HepG2 (cell line): ENCODE data around the gene DNLZ. TPM values are rescaled to one million over a fixed set of nuclear protein-coding genes. Genes with fewer than 3 reads are reported as not detected.

Experiments used
- CBX2 ChIP-seq, 2 experiments: fragments of 200-600 bp in 1 of 2; sonication (generic); formaldehyde crosslinking in 1 of 2; IDR thresholded peaks; 2 replicates each; pipeline versions ENCODE4 v1.7.0 to v1.8.1; 2018 to 2022; ENCODE audit warnings: low read depth in 2 of 2, low read length in 1 of 2, mild to moderate bottlenecking in 1 of 2, missing genetic modification reagents in 1 of 2
- CCAR2 ChIP-seq: fragments of 200-400 bp; formaldehyde crosslinking; optimal IDR thresholded peaks from 2 replicates; pipeline ENCODE3; 2018; ENCODE audit warnings: low read depth, mild to moderate bottlenecking, low read length, moderate library complexity
- ESRRA ChIP-seq: sonication (generic); formaldehyde crosslinking; IDR thresholded peaks from 2 replicates; pipeline ENCODE4 v1.5.1; 2020; ENCODE audit warnings: mild to moderate bottlenecking, low read depth, missing genetic modification reagents
- HDAC2 ChIP-seq: sonication (generic); formaldehyde crosslinking; IDR thresholded peaks from 2 replicates; pipeline ENCODE4 v1.4.0; 2020; ENCODE audit warnings: missing genetic modification reagents
- HOXA5 ChIP-seq: sonication (generic); formaldehyde crosslinking; IDR thresholded peaks from 2 replicates; pipeline ENCODE4 v1.4.0; 2020; ENCODE audit warnings: missing genetic modification reagents
- NFRKB ChIP-seq: fragments of 450-650 bp; IDR thresholded peaks from 2 replicates; pipeline ENCODE4 v1.6.1; 2017
- PHF21A ChIP-seq: sonication (generic); formaldehyde crosslinking; IDR thresholded peaks from 2 replicates; pipeline ENCODE4 v1.5.0; 2020; ENCODE audit warnings: mild to moderate bottlenecking, missing genetic modification reagents
- RARA ChIP-seq: IDR thresholded peaks from 2 replicates; pipeline ENCODE4 v1.6.1; 2016; ENCODE audit warnings: missing genetic modification reagents, missing compliant biosample characterization
- SMC3 ChIP-seq: IDR thresholded peaks from 2 replicates; pipeline ENCODE4 v1.6.1; 2011; ENCODE audit warnings: low read length, improper control_type of control experiment
- SOX13 ChIP-seq, 3 experiments: fragments of 450-650 bp in 1 of 3; sonication (generic) in 1 of 3; formaldehyde crosslinking in 1 of 3; IDR thresholded peaks in 2 of 3; conservative IDR thresholded peaks in 1 of 3; 2 replicates each; pipeline versions ENCODE4 v1.5.0 to v1.6.1; 2016 to 2020; ENCODE audit warnings: antibody characterized with exemption in 1 of 3, mild to moderate bottlenecking in 1 of 3, missing compliant biosample characterization in 1 of 3, missing genetic modification reagents in 1 of 3, moderate library complexity in 1 of 3
- SP1 ChIP-seq, 2 experiments: fragments of 450-650 bp in 1 of 2; sonication (generic) in 1 of 2; formaldehyde crosslinking in 1 of 2; IDR thresholded peaks; 2 replicates each; pipeline versions ENCODE4 v1.4.0 to v1.6.1; 2016 to 2020; ENCODE audit warnings: missing genetic modification reagents in 1 of 2
- SPEN ChIP-seq: sonication (generic); formaldehyde crosslinking; IDR thresholded peaks from 2 replicates; pipeline ENCODE4 v1.5.1; 2020; ENCODE audit warnings: low read depth, mild to moderate bottlenecking, missing genetic modification reagents
- TARDBP ChIP-seq: sonication (generic); formaldehyde crosslinking; IDR thresholded peaks from 2 replicates; pipeline ENCODE4 v1.8.0; 2022; ENCODE audit warnings: mild to moderate bottlenecking, missing genetic modification reagents
- TCF7 ChIP-seq: sonication (generic); IDR thresholded peaks from 2 replicates; pipeline ENCODE4 v1.6.1; 2016; ENCODE audit warnings: antibody characterized with exemption, low read depth
- YY1 ChIP-seq: IDR thresholded peaks from 2 replicates; pipeline ENCODE4 v1.6.1; 2011; ENCODE audit warnings: low read length, low read depth, moderate library complexity, mild to moderate bottlenecking; ENCODE audit not compliant: insufficient read depth, insufficient replicate concordance
- ZFYVE20 ChIP-seq: sonication (generic); formaldehyde crosslinking; IDR thresholded peaks from 2 replicates; pipeline ENCODE4 v1.8.0; 2023; ENCODE audit warnings: low read depth, mild to moderate bottlenecking, moderate library complexity, missing genetic modification reagents, borderline replicate concordance
- ZNF142 ChIP-seq: sonication (generic); formaldehyde crosslinking; IDR thresholded peaks from 2 replicates; pipeline ENCODE4 v1.4.0; 2020; ENCODE audit warnings: missing genetic modification reagents
- ZNF34 ChIP-seq: sonication (generic); formaldehyde crosslinking; IDR thresholded peaks from 2 replicates; pipeline ENCODE4 v1.4.0; 2020; ENCODE audit warnings: mild to moderate bottlenecking, missing genetic modification reagents, borderline replicate concordance
- ZNF670 ChIP-seq: sonication (generic); formaldehyde crosslinking; IDR thresholded peaks from 2 replicates; pipeline ENCODE4 v1.8.0; 2022; ENCODE audit warnings: mild to moderate bottlenecking, missing genetic modification reagents, borderline replicate concordance
- ZSCAN9 ChIP-seq: IDR thresholded peaks from 2 replicates; pipeline ENCODE4 v1.6.1; 2016; ENCODE audit warnings: borderline replicate concordance
- polyA plus RNA-seq, 8 experiments: library from polyadenylated mRNA; depleted of rRNA in 3 of 8; stranded (reverse) in 7 of 8; unstranded in 1 of 8; fragments of >200 nt; fragmentation: Illumina TruSeq in 4 of 8; extraction: Trizol in 4 of 8; gene quantifications; 2 replicates each; pipeline versions ENCODE4 v1.2.1 to v1.2.3, GENCODE V29; 2011 to 2016; ENCODE audit warnings: low read depth in 4 of 8, missing spikeins in 1 of 8, mixed read lengths in 1 of 8; ENCODE audit not compliant: insufficient read depth in 1 of 8
- total RNA-seq, 5 experiments: library from RNA; depleted of rRNA; stranded (reverse); fragments of >200 nt; fragmentation: Illumina TruSeq; extraction: Trizol; gene quantifications; 2 replicates each; pipeline ENCODE4 v1.2.3, GENCODE V29; 2016; ENCODE audit warnings: low read depth in 1 of 5
- TF ChIP-seq, protein P1 (sequence below): sonication (generic); formaldehyde crosslinking; IDR thresholded peaks from 2 replicates; pipeline ENCODE4 v1.5.0; 2020; ENCODE audit warnings: mild to moderate bottlenecking, missing genetic modification reagents, borderline replicate concordance

Gene DNLZ
- total and polyA plus RNA-seq, 2 of the 13 experiments (the other 11 are each of a cell fraction or from before 2014, with no cell fraction given) = 3.4 to 8.0 TPM

GRCh38 chr9:136410500-136411287 is 47.1 kb upstream of the DNLZ start, which contains the start of the genes ENTR1 and PMPCA (continued):
- TF ChIP-seq HOXA5 (CRISPR knock-in tag) = no peak
- TF ChIP-seq CCAR2 = no peak
- peak; percentile 68; the same call in 1 of the 2 replicates for TF ChIP-seq ZFYVE20 (CRISPR knock-in tag)
- peak; percentile 73 for TF ChIP-seq TARDBP
- TF ChIP-seq TCF7 = no peak
- TF ChIP-seq SMC3 = no peak
- TF ChIP-seq PHF21A (CRISPR knock-in tag) = no peak
- peak; percentile 41; the same call in 1 of the 2 replicates for TF ChIP-seq RARA (CRISPR knock-in tag)
- TF ChIP-seq ZSCAN9 = 0 out of 2 replicates have a peak, but pooled peaks have one; percentile 50
- TF ChIP-seq ZNF142 = no peak
- no peak for TF ChIP-seq SOX13 (IDR thresholded peaks at IDR 0.05)
- TF ChIP-seq SOX13 (CRISPR knock-in tag; conservative IDR thresholded peaks at IDR 0.05 in 1 of 2, IDR thresholded peaks at IDR 0.05 in 1 of 2) = no peak
- no peak for TF ChIP-seq ZNF34 (CRISPR knock-in tag)
- TF ChIP-seq SP1 (IDR thresholded peaks at IDR 0.05) = no peak
- peak; percentile 90 for TF ChIP-seq SP1 (CRISPR knock-in tag; IDR thresholded peaks at IDR 0.05)
- TF ChIP-seq SPEN (CRISPR knock-in tag) = peak; percentile 75
- peak; percentile 78; the same call in 1 of the 2 replicates for TF ChIP-seq HDAC2 (CRISPR knock-in tag)
- peak; percentile 99 for TF ChIP-seq YY1
- no peak for TF ChIP-seq ZNF670
- TF ChIP-seq, protein P1, sequence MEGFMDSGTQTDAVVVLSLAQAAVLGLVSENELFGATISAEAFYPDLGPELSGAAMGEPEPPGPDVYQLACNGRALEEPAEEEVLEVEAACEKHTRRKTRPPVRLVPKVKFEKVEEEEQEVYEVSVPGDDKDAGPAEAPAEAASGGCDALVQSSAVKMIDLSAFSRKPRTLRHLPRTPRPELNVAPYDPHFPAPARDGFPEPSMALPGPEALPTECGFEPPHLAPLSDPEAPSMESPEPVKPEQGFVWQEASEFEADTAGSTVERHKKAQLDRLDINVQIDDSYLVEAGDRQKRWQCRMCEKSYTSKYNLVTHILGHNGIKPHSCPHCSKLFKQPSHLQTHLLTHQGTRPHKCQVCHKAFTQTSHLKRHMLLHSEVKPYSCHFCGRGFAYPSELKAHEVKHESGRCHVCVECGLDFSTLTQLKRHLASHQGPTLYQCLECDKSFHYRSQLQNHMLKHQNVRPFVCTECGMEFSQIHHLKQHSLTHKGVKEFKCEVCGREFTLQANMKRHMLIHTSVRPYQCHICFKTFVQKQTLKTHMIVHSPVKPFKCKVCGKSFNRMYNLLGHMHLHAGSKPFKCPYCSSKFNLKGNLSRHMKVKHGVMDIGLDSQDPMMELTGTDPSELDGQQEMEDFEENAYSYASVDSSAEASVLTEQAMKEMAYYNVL = no peak
- no peak for TF ChIP-seq CBX2 (IDR thresholded peaks at IDR 0.05; ENCODE audit: low read depth, low read length)
- TF ChIP-seq CBX2 (CRISPR knock-in tag; IDR thresholded peaks at IDR 0.05; ENCODE audit: low read depth) = peak; percentile 63; the same call in 1 of the 2 replicates
- 0 out of 2 replicates have a peak, but pooled peaks have one; percentile 16 for TF ChIP-seq ESRRA
- TF ChIP-seq NFRKB = no peak
